ENCODE measurements around the gene FREY1. TPM values are rescaled to one million over a fixed set of nuclear protein-coding genes. Genes with fewer than 3 reads are reported as not detected.

Gene FREY1
- total and polyA plus RNA-seq, 2 of the 8 experiments (the other 6 are each of a cell fraction or from before 2014, with no cell fraction given), result 0.32 to 1.1 TPM

DNA sequence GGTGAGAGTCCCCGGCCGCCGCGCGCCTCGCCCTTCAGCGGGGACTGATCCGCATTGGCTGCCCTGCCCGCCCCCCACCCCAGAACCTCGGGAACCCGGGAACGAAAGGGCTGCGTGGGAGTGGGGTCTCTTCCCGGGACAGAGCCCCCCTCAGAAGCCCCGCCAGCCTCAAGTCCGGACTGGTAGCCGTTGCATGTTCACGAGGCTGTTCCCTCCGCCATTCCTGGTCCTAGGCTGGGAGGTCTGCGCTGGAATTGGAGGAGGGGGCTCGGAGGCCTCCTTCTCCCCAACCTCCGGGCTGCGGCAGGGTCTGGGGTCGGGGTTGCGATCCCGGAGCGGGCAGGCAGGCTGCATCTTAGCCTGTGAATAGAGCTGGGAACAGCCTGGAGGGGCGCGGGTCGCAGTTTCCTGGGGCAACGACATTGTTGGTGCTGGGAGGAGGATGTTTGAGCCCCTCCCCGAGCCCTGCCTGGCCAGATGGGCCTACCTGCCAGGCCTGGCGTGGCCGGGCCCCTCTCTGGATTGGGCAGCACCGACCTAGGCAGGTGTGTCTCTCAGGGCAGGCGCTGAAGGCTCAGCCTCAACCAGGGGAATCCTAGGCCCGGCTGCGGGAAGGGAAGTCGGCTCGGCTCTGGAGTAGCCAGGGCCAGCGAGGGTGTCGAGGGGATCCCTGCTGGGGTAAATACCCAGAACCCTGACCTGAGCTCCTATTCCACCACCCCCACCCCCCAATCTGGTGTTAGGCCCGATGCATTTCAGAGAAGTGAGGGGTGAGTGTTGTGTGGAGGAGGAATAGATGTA lies 20.9 kb downstream of the FREY1 start (continued):
- TF ChIP-seq CBX5 (IDR thresholded peaks at IDR 0.05; ENCODE audit: low read depth, low read length) (no peak), POU5F1 (IDR thresholded peaks at IDR 0.05; ENCODE audit: low read depth, low read length) (no peak), GTF2F1 (IDR thresholded peaks at IDR 0.05; ENCODE audit: borderline replicate concordance, low read depth, low read length) (no peak), RFX5 (IDR thresholded peaks at IDR 0.05; ENCODE audit: borderline replicate concordance, low read depth, low read length) (no peak), TEAD4 (IDR thresholded peaks at IDR 0.05; ENCODE audit: low read depth, low read length) (no peak), NRF1 (IDR thresholded peaks at IDR 0.05; ENCODE audit: low read depth, low read length) (no peak), SIN3A (conservative IDR thresholded peaks at IDR 0.05 in 1 of 2, IDR thresholded peaks at IDR 0.05 in 1 of 2; ENCODE audit: low read depth in 1 of 2, low read length in 2 of 2) (peak in 1 of 2 experiments; percentile 23; a peak in 2 of 4 replicates), TAF1 (IDR thresholded peaks at IDR 0.05; ENCODE audit: low read depth, low read length) (0 out of 2 replicates have a peak, but pooled peaks have one; percentile 20), TBP (IDR thresholded peaks at IDR 0.05; ENCODE audit: low read depth, low read length) (no peak), KDM4A (IDR thresholded peaks at IDR 0.05; ENCODE audit: low read depth, low read length, severe bottlenecking) (peak; percentile 81), JUND (IDR thresholded peaks at IDR 0.05; ENCODE audit: low read length) (no peak), CHD1 (IDR thresholded peaks at IDR 0.05; ENCODE audit: low read depth, low read length) (no peak), EP300 (IDR thresholded peaks at IDR 0.05; ENCODE audit: borderline replicate concordance in 1 of 2, low read depth in 2 of 2, low read length in 2 of 2) (no peak), SAP30 (IDR thresholded peaks at IDR 0.05; ENCODE audit: insufficient read depth, insufficient replicate concordance, low read length) (no peak), SUZ12 (IDR thresholded peaks at IDR 0.05; ENCODE audit: low read length) (no peak), POLR2AphosphoS5 (IDR thresholded peaks at IDR 0.05; ENCODE audit: low read depth, low read length) (no peak), YY1 (IDR thresholded peaks at IDR 0.05; ENCODE audit: low read depth, low read length) (0 out of 2 replicates have a peak, but pooled peaks have one; percentile 28), RNF2 (IDR thresholded peaks at IDR 0.05; ENCODE audit: borderline replicate concordance, low read depth, low read length, missing control alignments, poor library complexity, severe bottlenecking) (no peak), TCF12 (IDR thresholded peaks at IDR 0.05; ENCODE audit: low read depth, low read length) (no peak), EGR1 (IDR thresholded peaks at IDR 0.05; ENCODE audit: borderline replicate concordance, low read depth, low read length) (no peak), KDM1A (IDR thresholded peaks at IDR 0.05; ENCODE audit: borderline replicate concordance, low read length) (no peak)
